ENCODE results near the gene DLST.

DLST gene

DNA sequence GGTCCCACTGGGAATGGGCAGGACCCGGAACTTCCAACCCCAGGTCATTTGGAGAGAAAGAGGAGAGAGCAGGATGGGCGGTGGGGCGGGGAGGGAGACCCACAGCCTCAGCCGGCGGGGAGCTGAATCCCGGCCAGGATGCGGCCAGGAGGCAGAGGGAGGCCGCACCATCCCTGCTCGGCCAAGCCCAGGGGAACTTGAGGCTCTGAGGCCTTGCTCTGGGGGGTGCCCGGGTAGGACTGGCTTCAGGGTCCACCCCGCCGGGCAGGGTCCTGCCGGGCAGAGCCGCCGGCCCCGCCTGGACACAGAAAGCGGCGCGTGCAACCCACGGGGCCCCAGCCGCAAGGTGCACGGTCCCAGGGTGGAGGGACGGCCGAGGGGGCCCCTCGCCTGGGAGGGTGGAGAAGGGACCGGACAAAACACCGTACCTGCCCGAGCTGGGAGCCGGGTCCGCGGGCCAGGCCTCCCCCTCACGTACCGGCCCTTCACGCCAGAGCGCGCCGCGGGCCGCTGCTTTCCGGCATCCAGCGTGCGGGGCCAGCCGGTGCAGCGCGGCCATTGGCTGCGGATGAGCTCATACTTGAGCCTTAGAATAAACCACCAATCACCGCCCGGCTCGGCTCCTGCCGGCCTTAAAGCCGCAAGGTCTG lies 41.2 kb downstream of the DLST start, which contains the start of gene RPS6KL1 (continued):
- TF ChIP-seq, protein P1, sequence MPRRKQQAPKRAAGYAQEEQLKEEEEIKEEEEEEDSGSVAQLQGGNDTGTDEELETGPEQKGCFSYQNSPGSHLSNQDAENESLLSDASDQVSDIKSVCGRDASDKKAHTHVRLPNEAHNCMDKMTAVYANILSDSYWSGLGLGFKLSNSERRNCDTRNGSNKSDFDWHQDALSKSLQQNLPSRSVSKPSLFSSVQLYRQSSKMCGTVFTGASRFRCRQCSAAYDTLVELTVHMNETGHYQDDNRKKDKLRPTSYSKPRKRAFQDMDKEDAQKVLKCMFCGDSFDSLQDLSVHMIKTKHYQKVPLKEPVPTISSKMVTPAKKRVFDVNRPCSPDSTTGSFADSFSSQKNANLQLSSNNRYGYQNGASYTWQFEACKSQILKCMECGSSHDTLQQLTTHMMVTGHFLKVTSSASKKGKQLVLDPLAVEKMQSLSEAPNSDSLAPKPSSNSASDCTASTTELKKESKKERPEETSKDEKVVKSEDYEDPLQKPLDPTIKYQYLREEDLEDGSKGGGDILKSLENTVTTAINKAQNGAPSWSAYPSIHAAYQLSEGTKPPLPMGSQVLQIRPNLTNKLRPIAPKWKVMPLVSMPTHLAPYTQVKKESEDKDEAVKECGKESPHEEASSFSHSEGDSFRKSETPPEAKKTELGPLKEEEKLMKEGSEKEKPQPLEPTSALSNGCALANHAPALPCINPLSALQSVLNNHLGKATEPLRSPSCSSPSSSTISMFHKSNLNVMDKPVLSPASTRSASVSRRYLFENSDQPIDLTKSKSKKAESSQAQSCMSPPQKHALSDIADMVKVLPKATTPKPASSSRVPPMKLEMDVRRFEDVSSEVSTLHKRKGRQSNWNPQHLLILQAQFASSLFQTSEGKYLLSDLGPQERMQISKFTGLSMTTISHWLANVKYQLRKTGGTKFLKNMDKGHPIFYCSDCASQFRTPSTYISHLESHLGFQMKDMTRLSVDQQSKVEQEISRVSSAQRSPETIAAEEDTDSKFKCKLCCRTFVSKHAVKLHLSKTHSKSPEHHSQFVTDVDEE (CRISPR knock-in tag; IDR thresholded peaks at IDR 0.05), result no peak

DNA sequence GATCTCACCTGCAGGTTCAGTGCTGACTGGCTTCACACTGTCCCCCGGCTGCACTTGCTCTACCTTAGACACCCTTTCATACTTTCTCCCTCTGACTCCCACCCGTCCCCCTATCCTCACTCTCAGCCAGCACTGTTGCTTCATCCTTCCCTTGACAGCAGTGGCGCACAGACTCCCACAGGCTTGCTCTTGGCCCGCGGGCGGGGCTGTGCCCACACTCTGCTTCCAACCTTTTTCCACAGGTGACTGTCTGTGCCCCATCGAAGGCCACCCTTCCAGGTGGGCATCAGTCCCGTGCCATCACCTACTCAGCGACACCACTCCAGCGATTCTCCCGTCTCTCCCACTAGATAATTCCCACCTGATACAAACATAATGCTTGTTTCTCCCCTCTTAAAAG lies 42.3 kb downstream of the DLST start:
- no peak for ATAC-seq

DNA sequence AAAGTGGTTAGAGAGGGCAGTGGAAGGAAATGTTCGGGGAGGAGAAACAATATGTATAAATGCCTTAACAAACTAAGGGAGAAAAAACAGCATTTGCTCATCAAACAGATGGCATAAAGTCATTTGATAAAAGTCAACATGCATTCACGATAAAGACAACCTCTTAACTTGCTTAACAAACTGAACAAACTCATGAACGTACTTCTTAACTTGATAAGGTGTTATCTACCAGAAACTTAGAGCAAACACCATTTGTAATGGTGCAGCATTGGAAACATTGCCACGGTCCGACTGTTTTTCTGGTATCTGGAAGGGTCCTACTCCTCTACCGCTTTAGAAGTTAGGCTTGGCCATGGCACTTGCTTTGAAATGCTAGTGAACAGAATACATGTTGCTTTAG lies 45.5 kb downstream of the DLST start:
- TF ChIP-seq CSDC2 (CRISPR knock-in tag; IDR thresholded peaks at IDR 0.05), result no peak
- TF ChIP-seq, protein P1 (CRISPR knock-in tag; IDR thresholded peaks at IDR 0.05), result no peak
- no peak for TF ChIP-seq ZNF565 (CRISPR knock-in tag; conservative IDR thresholded peaks at IDR 0.05; ENCODE audit: low read depth)
- TF ChIP-seq, protein P2, sequence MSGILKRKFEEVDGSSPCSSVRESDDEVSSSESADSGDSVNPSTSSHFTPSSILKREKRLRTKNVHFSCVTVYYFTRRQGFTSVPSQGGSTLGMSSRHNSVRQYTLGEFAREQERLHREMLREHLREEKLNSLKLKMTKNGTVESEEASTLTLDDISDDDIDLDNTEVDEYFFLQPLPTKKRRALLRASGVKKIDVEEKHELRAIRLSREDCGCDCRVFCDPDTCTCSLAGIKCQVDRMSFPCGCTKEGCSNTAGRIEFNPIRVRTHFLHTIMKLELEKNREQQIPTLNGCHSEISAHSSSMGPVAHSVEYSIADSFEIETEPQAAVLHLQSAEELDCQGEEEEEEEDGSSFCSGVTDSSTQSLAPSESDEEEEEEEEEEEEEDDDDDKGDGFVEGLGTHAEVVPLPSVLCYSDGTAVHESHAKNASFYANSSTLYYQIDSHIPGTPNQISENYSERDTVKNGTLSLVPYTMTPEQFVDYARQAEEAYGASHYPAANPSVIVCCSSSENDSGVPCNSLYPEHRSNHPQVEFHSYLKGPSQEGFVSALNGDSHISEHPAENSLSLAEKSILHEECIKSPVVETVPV (CRISPR knock-in tag; IDR thresholded peaks at IDR 0.05), result no peak
- no peak for TF ChIP-seq ZNF8 (CRISPR knock-in tag; IDR thresholded peaks at IDR 0.05)
- no peak for TF ChIP-seq ESRRG (CRISPR knock-in tag; IDR thresholded peaks at IDR 0.05)
- no peak for TF ChIP-seq TOX (CRISPR knock-in tag; IDR thresholded peaks at IDR 0.05; ENCODE audit: borderline replicate concordance)
- TF ChIP-seq ISL1 (CRISPR knock-in tag; IDR thresholded peaks at IDR 0.05), result no peak
- no peak for TF ChIP-seq GLIS3 (CRISPR knock-in tag; IDR thresholded peaks at IDR 0.05)
- TF ChIP-seq, protein P3, sequence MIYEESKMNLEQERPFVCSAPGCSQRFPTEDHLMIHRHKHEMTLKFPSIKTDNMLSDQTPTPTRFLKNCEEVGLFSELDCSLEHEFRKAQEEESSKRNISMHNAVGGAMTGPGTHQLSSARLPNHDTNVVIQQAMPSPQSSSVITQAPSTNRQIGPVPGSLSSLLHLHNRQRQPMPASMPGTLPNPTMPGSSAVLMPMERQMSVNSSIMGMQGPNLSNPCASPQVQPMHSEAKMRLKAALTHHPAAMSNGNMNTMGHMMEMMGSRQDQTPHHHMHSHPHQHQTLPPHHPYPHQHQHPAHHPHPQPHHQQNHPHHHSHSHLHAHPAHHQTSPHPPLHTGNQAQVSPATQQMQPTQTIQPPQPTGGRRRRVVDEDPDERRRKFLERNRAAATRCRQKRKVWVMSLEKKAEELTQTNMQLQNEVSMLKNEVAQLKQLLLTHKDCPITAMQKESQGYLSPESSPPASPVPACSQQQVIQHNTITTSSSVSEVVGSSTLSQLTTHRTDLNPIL (CRISPR knock-in tag; IDR thresholded peaks at IDR 0.05; ENCODE audit: low read depth), result no peak
- TF ChIP-seq ARNTL (CRISPR knock-in tag; IDR thresholded peaks at IDR 0.05; ENCODE audit: borderline replicate concordance, low read depth), result no peak
- no peak for TF ChIP-seq BACH2 (CRISPR knock-in tag; IDR thresholded peaks at IDR 0.05; ENCODE audit: borderline replicate concordance)
- TF ChIP-seq ZFP3 (CRISPR knock-in tag; IDR thresholded peaks at IDR 0.05), result no peak
- TF ChIP-seq ZFP30 (CRISPR knock-in tag; IDR thresholded peaks at IDR 0.05), result no peak
- TF ChIP-seq, protein P4, sequence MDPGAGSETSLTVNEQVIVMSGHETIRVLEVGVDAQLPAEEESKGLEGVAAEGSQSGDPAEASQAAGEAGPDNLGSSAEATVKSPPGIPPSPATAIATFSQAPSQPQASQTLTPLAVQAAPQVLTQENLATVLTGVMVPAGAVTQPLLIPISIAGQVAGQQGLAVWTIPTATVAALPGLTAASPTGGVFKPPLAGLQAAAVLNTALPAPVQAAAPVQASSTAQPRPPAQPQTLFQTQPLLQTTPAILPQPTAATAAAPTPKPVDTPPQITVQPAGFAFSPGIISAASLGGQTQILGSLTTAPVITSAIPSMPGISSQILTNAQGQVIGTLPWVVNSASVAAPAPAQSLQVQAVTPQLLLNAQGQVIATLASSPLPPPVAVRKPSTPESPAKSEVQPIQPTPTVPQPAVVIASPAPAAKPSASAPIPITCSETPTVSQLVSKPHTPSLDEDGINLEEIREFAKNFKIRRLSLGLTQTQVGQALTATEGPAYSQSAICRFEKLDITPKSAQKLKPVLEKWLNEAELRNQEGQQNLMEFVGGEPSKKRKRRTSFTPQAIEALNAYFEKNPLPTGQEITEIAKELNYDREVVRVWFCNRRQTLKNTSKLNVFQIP (CRISPR knock-in tag; IDR thresholded peaks at IDR 0.05; ENCODE audit: borderline replicate concordance, low read depth), result no peak
- no peak for TF ChIP-seq RARB (CRISPR knock-in tag; IDR thresholded peaks at IDR 0.05)
- no peak for ATAC-seq

More for the DNA sequence above, 42.3 kb downstream of the DLST start:
- TF ChIP-seq SNAI2 (CRISPR knock-in tag; IDR thresholded peaks at IDR 0.05) (no peak), RARB (CRISPR knock-in tag; IDR thresholded peaks at IDR 0.05) (no peak), ARNTL (CRISPR knock-in tag; IDR thresholded peaks at IDR 0.05; ENCODE audit: borderline replicate concordance, low read depth) (no peak), ZNF565 (CRISPR knock-in tag; conservative IDR thresholded peaks at IDR 0.05; ENCODE audit: low read depth) (no peak), TCF4 (CRISPR knock-in tag; IDR thresholded peaks at IDR 0.05; ENCODE audit: borderline replicate concordance) (no peak), ZFP3 (CRISPR knock-in tag; IDR thresholded peaks at IDR 0.05) (no peak)
- TF ChIP-seq, protein P4 (CRISPR knock-in tag; IDR thresholded peaks at IDR 0.05; ENCODE audit: borderline replicate concordance, low read depth), result no peak

Data from SK-N-SH treated with all-trans-retinoic acid at 6 μM for 48 hours (cell line).